ENCODE measurements around the gene SCN1A.

DNA sequence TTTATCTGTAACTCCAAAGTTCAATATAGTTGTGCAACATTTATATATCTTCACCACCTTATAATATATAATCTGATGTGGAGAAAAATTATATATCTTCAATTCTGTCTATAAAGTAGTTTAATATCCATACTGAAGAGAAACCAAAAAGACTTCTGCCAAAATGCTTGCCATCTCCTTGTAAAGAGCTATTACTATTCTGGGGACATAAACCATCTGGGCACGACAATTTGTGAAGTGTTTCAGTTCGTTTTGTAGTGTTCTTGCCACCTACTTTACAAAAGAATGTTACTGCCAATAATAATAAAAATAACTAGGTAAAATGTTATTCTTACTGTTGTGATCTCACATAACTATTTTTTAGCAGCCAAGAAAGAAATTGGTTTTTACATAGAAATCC, 45.1 kb downstream of the SCN1A start:
- TF ChIP-seq POLR2A (IDR thresholded peaks at IDR 0.05; ENCODE audit: control extremely low read depth in 1 of 2, low read depth in 2 of 2, low read length in 2 of 2) (no peak), ZNF274 (IDR thresholded peaks at IDR 0.05; ENCODE audit: borderline replicate concordance, extremely low read depth, low read length) (no peak), TAF1 (IDR thresholded peaks at IDR 0.05; ENCODE audit: low read depth, low read length) (no peak)
- TF ChIP-seq, protein P1, sequence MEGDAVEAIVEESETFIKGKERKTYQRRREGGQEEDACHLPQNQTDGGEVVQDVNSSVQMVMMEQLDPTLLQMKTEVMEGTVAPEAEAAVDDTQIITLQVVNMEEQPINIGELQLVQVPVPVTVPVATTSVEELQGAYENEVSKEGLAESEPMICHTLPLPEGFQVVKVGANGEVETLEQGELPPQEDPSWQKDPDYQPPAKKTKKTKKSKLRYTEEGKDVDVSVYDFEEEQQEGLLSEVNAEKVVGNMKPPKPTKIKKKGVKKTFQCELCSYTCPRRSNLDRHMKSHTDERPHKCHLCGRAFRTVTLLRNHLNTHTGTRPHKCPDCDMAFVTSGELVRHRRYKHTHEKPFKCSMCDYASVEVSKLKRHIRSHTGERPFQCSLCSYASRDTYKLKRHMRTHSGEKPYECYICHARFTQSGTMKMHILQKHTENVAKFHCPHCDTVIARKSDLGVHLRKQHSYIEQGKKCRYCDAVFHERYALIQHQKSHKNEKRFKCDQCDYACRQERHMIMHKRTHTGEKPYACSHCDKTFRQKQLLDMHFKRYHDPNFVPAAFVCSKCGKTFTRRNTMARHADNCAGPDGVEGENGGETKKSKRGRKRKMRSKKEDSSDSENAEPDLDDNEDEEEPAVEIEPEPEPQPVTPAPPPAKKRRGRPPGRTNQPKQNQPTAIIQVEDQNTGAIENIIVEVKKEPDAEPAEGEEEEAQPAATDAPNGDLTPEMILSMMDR (IDR thresholded peaks at IDR 0.05; ENCODE audit: control extremely low read depth in 1 of 3, insufficient read depth in 1 of 3, low read depth in 1 of 3, low read length in 3 of 3): no peak
